IPS DF 4.7 (cell line): ENCODE measurements around the gene FANCC.

ENCODE experiments used
- DNase-seq: peaks from one replicate; pipeline ENCODE4 v3.0.0-alpha.2; 2013; ENCODE audit warnings: low spot score; ENCODE audit errors: extremely low read depth

Gene FANCC, protein sequence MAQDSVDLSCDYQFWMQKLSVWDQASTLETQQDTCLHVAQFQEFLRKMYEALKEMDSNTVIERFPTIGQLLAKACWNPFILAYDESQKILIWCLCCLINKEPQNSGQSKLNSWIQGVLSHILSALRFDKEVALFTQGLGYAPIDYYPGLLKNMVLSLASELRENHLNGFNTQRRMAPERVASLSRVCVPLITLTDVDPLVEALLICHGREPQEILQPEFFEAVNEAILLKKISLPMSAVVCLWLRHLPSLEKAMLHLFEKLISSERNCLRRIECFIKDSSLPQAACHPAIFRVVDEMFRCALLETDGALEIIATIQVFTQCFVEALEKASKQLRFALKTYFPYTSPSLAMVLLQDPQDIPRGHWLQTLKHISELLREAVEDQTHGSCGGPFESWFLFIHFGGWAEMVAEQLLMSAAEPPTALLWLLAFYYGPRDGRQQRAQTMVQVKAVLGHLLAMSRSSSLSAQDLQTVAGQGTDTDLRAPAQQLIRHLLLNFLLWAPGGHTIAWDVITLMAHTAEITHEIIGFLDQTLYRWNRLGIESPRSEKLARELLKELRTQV

DNA sequence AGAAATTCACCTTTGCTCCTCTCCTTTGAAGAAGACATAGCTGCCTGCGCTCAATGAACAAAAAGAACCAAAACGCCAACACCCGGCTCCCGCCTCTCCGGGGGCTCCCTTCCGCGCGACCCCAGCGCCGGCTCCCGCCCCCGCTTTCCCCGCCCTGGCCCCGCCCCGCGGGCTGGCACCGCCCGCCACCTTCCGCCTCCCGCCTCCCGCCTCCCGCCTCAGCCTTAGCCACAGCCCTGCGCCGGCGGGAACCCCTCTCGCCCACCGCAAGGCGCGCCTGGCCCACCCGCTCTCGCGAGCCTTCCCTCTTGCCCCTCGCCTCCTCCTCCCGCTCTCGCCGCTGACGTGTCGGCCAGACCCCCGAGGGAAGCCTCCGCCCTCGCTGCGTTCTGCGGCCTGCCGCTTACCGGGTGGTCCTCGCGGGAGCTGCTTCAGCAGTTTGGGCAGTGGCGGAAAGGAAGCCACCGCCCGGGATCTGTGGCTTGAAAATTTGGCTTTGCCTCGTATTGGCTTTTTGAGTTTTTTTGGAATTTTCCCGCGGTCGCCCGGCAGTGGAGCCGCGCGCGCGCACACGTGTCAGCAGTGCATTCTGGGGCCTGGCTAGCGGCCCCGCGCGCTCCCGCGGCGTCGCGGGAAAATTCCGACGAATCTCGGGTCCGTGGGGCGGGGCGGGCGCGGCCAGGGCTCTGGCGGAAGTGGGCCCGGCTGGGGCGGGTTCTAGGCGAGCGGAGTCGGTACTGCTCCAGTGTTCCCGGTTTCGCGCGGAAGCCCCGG, at the start of gene FANCC:
FANCC (minus strand) TSS at position 591 of the 774 bp plus-strand sequence. CDS start 68,418 bp downstream, outside the sequence.
- peak; percentile 53 for DNase-seq

DNA sequence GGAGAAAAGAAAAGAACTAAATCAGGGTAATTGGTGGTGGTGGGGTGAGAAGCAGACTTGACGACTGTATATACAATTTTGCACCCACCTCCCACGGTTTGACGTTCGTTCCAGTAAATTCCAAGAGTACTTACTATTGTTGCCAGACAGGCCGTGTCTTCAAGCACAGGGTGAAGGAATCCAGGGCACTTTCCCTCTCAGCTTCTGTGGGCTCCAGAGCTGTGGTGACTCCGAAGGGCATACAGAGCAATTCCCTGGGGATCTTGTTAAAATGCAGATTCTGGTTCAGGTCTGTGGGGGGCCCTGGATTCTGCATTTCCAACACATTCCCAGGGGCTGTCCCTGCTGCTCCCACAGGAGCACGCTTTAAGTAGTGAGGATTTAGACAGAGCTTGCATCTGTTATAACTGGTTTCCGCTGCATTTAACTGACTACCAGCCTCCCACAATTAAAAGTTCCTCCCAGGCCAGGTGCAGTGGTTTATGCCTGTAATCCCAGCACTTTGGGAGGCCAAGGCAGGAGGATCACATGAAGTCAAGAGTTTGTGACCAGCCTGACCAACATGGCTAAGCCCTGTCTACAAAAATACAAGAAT, 49.3 kb upstream of the FANCC start:
- DNase-seq, result no peak

DNA sequence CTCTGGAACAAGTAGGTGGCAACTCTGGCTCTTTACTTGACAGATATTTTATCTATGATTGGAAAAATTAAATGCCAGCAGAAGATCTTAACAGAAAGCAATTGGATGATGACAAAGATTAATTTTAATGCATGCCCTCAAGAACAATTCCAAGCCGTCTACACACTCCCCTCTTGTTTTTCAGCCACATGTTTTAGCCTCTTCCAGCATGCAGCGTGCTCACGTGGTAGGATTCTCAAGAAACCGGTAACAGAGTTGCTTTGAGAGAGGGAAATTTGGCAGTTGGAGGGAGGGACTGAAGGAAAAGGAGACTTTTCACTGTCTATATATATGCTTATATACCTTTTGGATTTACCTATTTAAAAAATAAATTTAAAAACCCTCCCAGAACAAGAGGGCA, 48.3 kb upstream of the FANCC start:
- DNase-seq, result no peak

DNA sequence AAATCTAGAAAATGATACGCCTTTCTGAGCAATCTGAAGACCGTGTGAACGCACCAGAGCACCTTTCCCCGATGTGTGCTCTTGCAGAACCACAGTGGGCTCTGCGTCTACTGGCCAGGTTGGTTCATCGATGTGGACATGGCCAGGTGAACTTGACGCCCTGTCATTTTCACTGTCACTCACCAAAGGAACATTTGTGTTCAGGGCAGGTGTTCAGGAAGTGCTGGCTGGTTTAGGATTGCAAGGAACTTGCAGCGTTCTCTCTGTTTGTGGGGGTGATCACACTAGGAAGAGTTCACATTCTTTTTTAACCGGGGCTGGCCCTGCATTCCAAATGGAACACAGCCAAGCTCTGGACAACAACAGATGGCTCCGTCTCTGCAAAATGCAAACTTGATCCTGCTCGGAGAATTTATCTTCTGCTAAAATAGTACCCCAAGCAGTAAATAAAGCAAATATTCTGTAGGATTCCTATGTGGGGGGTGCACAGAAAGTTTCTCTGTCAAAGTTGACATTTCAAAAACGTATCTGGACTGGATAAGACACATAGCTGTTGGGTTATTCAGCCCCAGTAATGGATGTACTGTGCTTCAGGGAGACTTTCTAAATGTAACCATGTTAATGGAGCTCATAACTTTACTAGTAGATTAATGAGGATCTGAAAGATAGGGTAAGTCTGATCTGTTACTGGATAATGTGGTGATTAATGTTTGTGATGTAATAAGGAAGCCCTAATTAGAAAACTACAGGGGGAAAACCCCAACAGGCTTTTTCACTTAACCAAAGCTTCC, 45.7 kb upstream of the FANCC start:
- DNase-seq, result no peak

DNA sequence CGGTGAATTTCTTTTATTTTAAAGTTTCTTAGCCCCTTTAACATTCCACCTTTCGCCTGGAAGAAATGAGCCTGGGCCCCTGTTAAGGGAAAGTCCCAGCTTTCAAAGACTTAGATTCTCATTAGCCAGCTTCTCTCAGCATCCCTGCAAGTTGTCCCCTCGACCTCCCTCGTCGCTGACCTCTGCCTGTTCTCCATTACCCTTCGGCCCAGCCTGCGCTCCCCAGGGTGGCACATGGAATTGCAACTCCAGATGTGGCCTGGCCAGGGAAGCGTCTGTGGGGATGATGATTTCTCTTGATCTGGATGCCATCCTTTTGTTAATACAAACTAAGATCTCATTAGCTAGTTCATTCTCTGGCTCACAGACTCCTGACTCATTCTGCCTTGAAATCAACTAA, 43.4 kb upstream of the FANCC start:
- DNase-seq, result no peak

DNA sequence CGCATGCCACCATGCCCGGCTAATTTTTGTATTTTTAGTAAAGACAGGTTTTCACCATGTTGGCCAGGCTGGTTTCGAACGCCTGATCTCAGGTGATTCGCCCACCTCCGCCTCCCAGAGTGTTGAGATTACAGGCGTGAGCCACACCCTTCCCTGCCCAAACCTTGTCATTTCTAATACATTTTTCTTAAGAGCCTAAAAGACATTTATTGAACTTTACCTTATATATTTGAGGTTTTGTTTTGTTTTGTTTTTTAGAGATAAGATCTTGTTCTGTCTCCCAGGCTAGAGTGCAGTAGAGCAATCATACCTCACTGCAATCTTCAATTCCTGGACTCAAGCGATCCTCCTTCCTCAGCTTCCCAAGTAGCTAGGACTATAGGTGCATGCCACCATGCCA, 39.8 kb upstream of the FANCC start:
- no peak for DNase-seq

DNA sequence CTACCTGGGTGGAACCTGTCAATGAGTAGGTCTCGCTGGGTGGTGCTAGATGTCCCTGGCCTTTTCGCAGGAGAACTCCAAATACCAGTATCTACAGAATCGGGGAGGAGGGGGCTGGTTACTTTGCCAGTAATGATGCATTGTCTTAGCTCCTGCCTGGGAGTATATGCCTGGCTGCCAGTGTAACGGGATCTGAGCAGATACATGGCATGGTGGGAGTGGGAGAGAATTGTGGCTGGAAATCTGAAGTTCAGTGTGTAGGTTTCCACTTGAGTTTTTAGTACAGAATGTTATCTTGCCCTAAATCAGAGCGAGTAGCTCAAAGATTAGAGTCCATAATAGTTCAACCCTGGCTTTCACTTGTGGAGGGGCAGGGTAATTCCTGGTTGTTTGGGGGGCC, 38.0 kb upstream of the FANCC start:
- no peak for DNase-seq

DNA sequence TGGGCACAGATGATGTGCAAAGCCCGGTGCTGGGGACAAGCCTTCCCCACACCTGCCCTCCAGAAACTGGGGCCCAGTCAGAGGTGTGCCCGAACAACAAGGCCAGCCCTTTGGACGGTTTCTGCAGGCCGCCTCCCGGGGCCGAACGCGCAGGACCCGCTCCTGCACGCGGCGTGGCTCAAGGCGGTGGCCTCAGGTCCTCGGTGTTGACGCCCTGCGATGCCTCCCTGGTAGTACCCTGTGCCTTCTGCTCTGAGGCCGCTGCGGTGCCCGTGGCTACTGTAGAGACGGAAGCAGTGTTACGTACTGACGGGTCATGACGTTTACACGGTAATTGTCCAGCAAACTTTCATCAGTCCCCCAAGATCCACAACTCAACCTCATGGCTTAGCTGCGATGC, 33.5 kb upstream of the FANCC start:
- no peak for DNase-seq

DNA sequence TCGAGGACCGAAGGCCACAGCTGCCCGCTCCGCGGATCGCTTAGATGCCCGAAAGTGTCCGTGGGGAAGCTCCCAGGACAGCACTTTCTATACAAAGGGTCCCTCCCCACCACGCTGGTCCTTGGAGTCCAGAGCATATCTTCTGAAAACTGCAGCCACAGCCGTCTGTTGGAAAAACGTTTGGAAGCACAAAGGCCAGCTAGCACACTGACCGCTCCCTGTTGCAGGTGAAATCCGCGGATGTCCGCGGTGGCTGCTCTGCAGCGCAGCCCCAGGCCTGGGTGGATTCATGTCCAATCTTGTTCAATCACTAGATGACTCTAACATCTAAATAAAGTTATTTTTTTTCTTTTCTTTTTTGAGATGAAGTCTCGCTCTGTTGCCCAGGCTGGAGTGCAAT, 32.8 kb upstream of the FANCC start:
- DNase-seq, result no peak

DNA sequence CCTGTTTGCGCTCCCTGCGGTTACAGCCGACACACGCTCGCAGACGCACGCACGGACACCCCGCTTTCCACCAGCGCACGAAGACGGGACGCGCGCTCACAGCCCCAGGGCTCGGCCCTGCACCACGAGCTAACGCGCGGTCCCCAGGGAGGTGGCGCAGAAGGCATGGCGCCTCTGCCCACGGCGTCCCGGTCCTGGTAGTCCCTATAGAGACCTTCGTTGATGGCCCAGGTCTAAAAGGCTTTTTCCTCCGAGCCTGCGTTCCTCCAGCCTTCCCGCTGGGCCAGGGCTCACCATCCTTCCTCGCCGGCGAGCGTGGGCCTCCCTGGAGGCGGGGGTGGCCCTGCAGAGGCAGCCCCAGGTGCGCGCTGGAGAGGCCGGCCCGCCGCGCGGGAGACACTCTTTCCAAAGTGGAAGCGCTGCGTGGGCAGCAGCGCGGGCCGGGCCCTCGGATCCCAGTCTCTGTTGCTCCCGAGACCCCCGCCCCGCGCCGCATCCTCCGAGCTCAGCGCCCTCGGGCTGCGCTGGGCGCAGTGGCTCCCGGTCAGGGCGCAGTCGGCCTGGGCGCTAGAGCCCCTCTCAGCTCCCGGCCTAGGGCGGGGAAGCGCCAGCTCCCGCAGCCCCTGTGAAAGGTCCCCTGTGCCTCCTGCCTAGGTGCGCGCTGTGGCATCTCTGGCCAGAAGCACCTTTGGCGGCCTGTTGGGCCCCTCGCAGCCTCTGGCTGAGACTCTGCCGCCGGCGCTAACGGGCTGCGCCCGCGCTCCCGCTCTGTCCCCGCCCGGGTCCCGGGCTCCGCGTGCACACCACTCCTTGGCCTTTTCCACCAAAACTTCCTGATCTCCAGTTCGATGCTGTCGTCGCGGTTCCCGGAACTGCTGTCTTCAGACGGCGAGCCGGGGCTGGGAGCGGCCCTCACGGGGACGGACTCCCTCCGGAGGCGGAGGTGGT, 31.9 kb upstream of the FANCC start:
- DNase-seq, result no peak

DNA sequence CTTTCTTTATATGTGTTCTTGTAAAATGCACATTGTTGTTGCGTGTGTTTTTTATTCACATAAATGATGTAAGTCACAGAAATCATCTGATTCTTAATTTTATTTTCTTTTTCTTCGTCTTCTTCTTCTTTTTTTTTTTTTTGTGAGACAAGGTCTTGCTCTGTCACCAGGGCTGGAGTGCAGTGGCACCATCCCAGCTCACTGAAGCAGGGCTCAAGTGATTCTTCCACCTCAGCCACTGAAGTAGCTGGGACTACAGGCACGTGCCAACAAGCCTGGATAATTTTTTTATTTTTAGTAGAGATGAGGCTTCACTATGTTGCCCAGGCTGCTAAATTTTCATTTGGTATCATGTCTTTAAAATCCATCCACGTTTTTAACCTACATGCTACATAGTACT, 28.5 kb upstream of the FANCC start:
- no peak for DNase-seq

DNA sequence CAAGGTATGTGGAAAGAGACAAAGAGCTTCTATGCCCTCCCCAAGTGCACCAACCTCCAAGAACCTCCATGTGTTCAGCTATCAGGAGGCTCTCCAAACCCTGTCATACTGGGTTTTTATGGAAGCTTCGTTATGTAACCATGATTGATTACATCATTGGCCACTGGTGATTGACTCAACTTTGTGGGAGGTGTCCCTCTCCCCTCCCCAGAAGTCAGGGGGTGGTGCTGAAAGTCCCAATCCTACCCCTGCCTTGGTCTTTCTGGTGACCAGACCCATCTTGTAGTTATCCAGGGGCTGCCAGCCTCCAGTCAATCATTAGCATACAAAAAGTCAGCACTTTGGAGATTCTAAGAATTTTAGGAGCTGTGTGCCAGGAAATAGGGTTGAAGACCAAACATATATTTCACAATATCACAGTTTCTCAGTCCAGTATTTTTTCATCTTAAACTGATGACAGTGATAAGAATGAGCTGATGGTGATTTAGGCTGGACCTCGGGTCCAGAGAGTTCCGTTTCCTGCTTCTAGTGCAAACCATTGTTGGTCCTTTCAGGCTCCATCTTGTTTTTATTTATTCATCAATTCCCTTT, 27.3 kb upstream of the FANCC start:
- DNase-seq, result no peak

DNA sequence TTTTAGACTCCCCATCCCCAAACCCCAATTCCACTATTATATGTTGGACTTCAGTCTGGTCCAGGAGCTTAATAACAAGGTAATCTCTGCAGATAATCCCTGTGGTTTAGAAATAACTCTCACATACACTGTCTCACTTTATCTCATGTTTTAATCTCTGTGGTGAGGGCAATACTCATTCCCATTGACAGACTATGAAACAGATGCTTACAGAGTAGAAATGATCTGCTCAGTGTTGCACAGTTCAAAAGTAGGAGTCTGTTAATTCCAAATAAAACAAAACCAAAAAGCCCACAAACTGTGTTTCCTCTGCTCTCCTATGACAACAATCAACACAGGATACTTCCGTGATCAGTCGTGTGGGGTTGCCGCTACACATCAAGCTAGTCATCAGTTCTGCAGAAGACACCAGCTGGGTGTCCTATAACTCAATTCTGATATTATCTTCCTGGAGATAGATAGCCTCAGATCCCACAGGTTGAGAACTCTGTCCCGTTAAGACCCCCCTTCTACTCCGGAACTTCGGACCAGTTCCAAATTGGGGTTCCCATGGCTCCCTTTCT, 26.3 kb upstream of the FANCC start:
- DNase-seq, result no peak

DNA sequence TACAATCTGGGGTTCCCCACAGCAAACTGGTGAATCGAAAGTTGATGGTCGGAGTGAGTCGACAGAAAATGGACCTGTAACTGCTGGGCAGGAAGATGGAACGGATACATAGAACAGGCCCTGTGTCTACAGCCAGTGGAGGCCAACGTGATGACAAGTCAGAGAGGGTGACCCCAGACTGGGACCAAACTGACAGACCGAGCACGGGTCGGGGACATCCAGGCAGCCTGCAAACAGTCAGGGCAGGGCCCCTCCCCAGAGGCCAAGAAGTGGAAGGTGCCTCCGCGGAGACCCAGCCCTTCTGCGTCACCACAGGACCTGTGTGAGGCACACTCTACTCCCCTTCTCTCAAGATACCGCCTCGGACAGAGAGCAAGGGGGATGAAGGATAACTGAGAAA, 25.1 kb upstream of the FANCC start:
- DNase-seq, result no peak

DNA sequence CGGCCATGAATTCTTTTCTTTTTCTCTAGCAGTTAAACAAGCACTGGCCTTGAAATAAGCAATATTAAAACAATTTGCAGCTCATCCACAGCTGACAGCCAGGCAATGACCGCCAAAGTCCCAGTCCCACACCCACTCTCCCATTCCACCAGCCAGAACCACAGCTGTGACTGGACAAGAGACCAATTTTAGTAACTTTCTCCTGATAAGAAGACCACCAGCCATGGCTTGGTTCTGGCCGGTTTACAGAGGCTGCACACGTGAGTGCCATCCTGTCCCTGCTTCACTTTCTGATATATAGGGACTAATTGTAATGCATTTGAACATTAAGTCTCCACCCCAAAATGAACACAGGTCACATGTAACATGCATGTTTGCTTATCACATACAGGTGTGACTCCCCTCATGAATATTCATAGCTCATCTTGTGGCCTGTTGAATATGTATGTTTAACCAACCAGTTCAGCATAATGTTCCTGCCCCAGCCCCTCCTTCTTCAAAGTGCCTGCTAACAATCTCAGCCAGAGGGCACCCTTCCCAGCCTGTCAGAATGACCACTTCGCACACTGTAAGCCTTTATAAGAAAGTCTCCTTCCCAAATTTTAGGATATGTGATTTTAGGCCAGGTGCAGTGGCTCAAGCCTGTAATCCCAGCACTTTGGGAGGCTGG, 23.9 kb upstream of the FANCC start:
- DNase-seq, result no peak

DNA sequence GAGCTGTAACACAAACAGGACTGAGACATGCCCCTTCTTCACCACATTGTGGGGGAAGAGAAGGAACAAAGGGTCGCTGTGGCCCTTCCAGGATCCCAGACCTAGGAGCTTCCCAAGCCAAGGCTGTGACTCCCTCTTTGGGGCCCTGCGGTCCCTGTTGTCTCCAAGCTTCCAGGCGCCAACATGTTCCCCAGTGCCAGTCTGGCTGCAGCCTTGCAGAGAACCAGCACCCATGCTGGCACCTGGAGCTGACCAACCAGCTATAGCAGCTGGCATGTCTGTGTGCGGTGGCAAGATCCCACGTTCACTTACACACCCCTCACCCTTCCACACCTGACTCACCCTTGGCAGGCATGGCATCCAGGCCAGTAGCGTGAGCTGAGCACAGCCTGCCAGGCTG, 20.7 kb upstream of the FANCC start:
- no peak for DNase-seq

DNA sequence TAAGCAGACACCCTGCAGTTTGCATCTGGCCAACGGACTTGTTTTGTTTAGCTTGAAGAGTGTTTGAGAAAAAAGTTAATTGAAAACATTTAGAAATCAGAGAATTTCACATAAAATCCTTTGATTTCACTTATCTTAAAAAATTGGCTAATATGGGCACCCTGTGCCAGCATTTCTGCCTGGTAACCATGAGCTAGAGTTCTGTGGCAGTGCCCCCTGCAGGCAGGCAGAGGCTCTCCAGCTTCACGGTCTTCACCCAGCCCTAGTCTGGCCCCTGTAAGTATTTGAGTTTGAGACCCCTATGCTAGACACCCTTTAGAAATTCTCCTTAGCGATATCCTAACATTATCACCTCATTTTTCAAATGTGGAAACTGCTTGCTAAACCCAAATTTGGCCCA, 18.8 kb upstream of the FANCC start:
- DNase-seq, result no peak

DNA sequence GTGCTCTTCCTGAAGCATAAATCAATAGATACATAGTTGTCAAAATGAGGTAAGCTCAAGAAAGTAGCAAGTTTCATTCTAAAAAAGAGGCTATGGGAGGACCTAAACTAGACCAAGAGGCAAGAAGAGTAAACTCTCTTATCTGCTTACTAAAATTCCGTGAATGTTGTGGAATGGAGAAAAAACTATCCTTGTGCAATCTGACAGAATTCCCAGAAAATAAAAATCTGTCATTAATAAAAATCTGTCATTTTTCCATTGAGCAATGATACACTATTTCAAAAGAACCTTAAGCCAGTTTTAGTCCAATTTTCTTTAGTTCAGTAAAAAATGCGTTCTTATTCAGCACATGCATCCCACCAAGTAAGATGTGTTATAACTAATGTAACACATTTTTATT, 15.9 kb upstream of the FANCC start:
- DNase-seq, result no peak

DNA sequence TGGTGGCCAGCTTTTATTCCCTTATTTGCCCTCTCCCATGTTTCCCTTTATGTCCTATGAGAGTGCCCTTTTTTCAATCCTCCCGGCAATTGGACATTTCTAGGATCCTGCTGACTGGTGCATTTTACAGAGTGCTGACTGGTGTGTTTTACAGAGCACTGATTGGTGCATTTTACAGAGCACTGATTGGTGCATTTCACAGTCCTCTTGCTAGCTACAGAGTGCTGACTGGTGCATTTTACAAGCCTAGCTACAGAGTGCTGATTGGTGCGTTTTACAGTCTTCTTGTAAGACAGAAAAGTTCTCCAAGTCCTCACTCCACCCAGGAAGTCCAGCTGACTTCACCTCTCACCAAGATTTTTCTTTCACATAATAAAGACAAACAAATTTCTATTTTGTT, 15.4 kb upstream of the FANCC start:
- no peak for DNase-seq
